Fibroblast of pulmonary artery (primary cell): ENCODE results near the gene CNP.
A peak's percentile ranks its signal among the peaks of the same experiment; 100 is the strongest.
"Not testable (repeated sequence)": the region's sequence is repeated elsewhere in the genome, so short reads cannot be mapped to it uniquely, and the experiment has no call there.

Experiments used
- DNase-seq: peaks from one replicate; pipeline ENCODE4 v3.0.0-alpha.2; 2010; ENCODE audit warnings: low read depth
- H3K4me3 ChIP-seq: replicated peaks from 2 replicates; pipeline ENCODE4 v1.5.1; 2011; ENCODE audit warnings: low read depth, mild to moderate bottlenecking, control low read depth, low read length, moderate library complexity
- CTCF ChIP-seq: IDR thresholded peaks from 2 replicates; pipeline ENCODE4 v1.5.1; 2011; ENCODE audit warnings: mild to moderate bottlenecking, control low read depth, low read length, inconsistent platforms; ENCODE audit errors: missing control alignments

CNP gene

GRCh38 chr17:42009170-42009569 lies 42.6 kb downstream of the CNP start:
- H3K4me3 ChIP-seq = no peak overlapping the region
- DNase-seq = no peak

GRCh38 chr17:42010266-42010680 lies 43.7 kb downstream of the CNP start:
- peak; percentile 78 for DNase-seq
- not testable (repeated sequence) for H3K4me3 ChIP-seq

More at GRCh38 chr17:42009170-42009569, 42.6 kb downstream of the CNP start:
- TF ChIP-seq CTCF = peak; percentile 18

GRCh38 chr17:42010898-42011516 lies 44.4 kb downstream of the CNP start:
- TF ChIP-seq CTCF = no peak
- DNase-seq = peak; percentile 55
- H3K4me3 ChIP-seq = no peak overlapping the region

GRCh38 chr17:42012363-42012762 lies 45.8 kb downstream of the CNP start:
- not testable (repeated sequence) for DNase-seq, H3K4me3 ChIP-seq

GRCh38 chr17:42013740-42014139 lies 47.1 kb downstream of the CNP start:
- H3K4me3 ChIP-seq, DNase-seq: not testable (repeated sequence)

- no peak for TF ChIP-seq CTCF
- peak overlapping the region; percentile 100 for H3K4me3 ChIP-seq
- peak; percentile 26 for DNase-seq
These were observed 49.8 kb downstream of the CNP start for GRCh38 chr17:42016411-42016831.

- TF ChIP-seq CTCF = no peak
- peak within 1 kb of the TSS; percentile 100 for H3K4me3 ChIP-seq
- peak; percentile 92 for DNase-seq
These were observed 50.6 kb downstream of the CNP start, which contains the start of gene DNAJC7 for GRCh38 chr17:42016941-42017865. TSS of gene DNAJC7 (minus strand) at chr17:42017439. CDS start at chr17:42017416, 23 bp downstream.

GRCh38 chr17:42017866-42018200 lies 51.2 kb downstream of the CNP start:
- peak overlapping the region; percentile 100 for H3K4me3 ChIP-seq
- no peak for TF ChIP-seq CTCF
- no peak for DNase-seq
